Epithelial cell of proximal tubule (primary cell): ENCODE results near the gene CDH15. TPM values are rescaled to one million over a fixed set of nuclear protein-coding genes. Genes with fewer than 3 reads are reported as not detected.
"Not testable (repeated sequence)": the region's sequence is repeated elsewhere in the genome, so short reads cannot be mapped to it uniquely, and the experiment has no call there.

Experiments used
- DNase-seq: peaks from one replicate; pipeline ENCODE4 v3.0.0-alpha.2; 2011; ENCODE audit warnings: low read depth
- H3K4me3 ChIP-seq: 2 replicates; pipeline ENCODE4 v1.5.1; 2011; ENCODE audit warnings: low read depth, mild to moderate bottlenecking, low read length
- CTCF ChIP-seq: conservative IDR thresholded peaks from 2 replicates; pipeline ENCODE4 v1.5.1; 2012; ENCODE audit warnings: low read depth, mild to moderate bottlenecking, low read length
- total RNA-seq: library from RNA; depleted of rRNA; stranded (reverse); fragments of >200 nt; gene quantifications from 2 replicates; pipeline ENCODE4 v1.2.3, GENCODE V29; 2015

Gene CDH15
- total RNA-seq, 1 donor from 2014 or later, result not detected

- H3K4me3 ChIP-seq, result peak overlapping the region; percentile 45
- DNase-seq, result no peak
Observed at GRCh38 chr16:89191901-89192185, 20.3 kb downstream of the CDH15 start.

GRCh38 chr16:89192186-89192955, 20.8 kb downstream of the CDH15 start:
- DNase-seq, result not testable (repeated sequence)
- peak overlapping the region; percentile 45 for H3K4me3 ChIP-seq

More at GRCh38 chr16:89191901-89192185, 20.3 kb downstream of the CDH15 start:
- no peak for TF ChIP-seq CTCF

- no peak for TF ChIP-seq CTCF
- no peak overlapping the region for H3K4me3 ChIP-seq
- no peak for DNase-seq
Observed at GRCh38 chr16:89192956-89193575, 21.5 kb downstream of the CDH15 start.

- TF ChIP-seq CTCF, result no peak
- H3K4me3 ChIP-seq, result no peak overlapping the region
- no peak for DNase-seq
Observed at GRCh38 chr16:89193576-89194293, 22.2 kb downstream of the CDH15 start.

GRCh38 chr16:89194340-89195311, 23.1 kb downstream of the CDH15 start:
- DNase-seq, result no peak
- no peak overlapping the region for H3K4me3 ChIP-seq
- no peak for TF ChIP-seq CTCF

GRCh38 chr16:89195521-89196171, 24.1 kb downstream of the CDH15 start:
- DNase-seq, result no peak
- no peak overlapping the region for H3K4me3 ChIP-seq
- no peak for TF ChIP-seq CTCF
